Superior temporal gyrus (tissue), 1 donor: ENCODE data around the gene PHACTR1.
"Not testable (repeated sequence)": the region's sequence is repeated elsewhere in the genome, so short reads cannot be mapped to it uniquely, and the experiment has no call there.

Source experiments
- DNase-seq: peaks from one replicate; pipeline ENCODE4 v3.0.0-alpha.2; 2016; ENCODE audit errors: extremely low spot score

Gene PHACTR1

DNA sequence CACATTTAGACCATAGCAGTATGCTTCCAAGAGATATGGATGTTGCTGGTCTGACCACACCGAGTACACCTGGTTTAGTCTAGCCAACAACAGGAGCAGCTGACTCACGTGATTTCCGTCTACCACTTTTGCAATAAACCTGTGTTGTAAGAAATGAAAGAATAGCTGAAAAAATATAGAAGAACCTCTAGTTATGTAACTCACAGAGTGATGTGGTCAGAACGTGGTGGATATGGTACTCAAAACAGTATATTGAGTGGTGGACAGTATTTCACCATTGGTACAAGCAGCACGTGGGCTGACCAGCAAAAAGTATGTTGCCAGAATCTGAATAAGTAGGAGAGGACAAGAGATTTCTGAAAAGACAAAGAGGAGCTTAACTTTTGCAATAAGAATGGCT, 384.8 kb downstream of the PHACTR1 start:
- no peak for DNase-seq

DNA sequence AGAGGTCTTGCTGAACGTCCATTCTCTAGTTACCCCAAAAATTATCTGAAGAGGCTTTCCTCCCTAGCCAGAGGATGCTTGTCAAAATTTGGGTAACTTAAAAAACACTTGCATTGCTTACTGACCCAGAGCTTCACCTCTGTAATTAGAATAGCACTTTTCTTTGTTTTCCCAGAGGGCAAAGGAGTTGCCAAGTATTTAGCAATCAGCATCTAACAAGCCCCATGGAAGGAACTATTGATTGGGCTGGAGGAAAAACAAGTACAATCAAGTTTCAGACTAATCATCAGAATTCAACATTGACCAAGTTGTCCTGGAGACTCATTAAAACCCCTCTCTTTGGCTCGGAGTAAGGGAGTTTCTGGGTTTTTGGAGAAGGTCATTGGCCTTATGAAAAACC, 385.4 kb downstream of the PHACTR1 start:
- DNase-seq = no peak

DNA sequence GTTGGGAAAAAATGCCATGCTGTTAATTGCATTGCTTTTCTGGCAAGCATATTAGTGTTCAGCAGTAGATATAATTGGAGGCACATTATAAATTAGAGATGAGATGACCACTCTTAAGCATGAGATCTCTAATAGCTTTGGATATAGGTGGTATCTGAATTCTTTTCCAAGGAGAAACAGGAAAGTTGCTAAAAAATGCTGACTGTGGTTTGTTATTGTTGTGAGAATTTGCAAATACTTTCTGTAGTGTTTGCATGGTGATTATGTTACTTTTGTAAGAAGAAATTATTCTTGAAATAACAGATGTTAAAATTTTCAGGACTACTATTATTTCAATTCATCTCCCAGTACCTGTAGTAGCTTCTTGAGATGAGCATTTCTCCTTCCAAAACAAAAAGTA, 386.6 kb downstream of the PHACTR1 start:
- DNase-seq = no peak

DNA sequence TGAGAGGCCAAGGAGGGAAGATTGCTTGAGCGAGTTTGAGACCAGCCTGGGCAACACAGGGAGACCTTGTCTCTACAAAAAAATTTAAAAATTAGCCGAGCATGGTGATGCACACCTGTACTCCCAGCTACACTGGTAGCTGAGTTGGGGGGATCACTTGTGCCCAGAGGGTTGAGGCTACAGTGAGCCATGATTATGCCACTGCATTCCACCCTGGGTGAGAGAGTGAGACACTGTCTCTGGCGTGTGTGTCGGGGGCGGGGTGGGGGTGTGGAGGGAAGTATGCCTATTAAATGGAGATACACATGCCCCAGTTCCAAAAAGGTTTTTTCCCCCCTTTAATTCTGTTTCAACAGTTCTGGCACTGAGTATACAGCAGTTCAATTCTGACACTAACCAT, 388.6 kb downstream of the PHACTR1 start:
- no peak for DNase-seq

DNA sequence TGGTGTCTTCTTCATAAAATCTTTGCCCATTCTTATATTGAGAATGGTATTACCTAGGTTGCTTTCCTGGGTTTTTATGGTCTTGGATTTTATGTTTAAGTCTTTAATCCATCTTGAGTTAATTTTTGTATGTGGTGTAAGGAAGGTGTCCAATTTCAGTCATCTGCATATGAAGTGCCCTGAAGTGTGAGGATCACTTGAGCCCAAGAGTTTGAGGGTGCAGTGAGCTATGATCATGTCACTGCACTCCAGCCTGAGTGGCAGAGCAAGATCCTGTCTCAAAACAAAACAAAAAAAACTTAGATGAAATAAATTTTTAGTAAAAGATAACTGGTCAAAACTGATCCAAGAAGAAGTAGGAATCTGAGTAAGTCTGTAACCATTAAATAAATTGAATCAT, 396.4 kb downstream of the PHACTR1 start:
- no peak for DNase-seq

DNA sequence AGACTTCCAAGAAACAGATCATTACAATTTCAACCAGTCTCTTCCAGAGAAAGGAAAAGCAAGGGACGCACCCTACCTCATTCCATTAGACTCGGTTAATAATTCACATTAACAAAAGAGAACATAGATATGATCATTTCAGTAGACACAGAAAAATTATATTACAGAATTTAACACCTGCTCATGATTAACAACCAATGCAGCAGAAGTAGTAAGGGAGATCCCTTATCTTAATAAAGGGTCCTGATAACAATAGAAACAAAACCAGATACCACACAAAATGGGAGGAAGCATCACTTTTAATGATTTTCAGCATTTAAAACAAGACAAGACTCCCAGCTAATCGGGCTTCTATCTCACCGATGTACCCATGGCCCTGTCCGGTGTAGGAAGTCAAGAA, 396.8 kb downstream of the PHACTR1 start:
- no peak for DNase-seq

DNA sequence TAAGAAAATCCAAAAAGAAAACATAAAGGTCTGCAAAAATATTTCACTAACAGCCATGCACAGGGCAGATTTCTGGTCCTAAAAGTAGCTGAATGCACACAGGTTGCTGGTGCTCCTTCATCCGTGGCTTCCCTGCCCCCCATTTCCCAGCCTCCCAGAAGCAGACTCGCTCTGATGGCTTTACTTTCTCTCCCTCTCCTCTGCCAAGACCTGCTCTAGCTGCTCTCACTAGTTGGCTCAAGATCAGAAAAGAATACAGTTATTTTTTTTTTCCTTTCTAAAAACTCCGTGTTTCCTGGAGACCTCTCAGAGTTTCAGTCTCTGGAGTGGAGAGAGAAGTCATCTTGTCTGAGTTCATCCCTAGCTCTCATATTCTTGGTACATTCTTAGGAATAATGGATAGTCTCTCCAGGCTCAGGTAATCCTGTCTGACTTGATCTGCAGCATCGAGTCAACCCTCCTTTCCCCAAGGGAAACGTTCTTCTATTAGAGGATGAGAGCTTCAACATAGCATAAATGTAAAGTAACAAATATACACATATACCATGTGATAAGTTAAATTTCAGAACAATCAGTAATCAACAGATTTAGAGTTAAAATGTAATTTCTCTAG, 397.5 kb downstream of the PHACTR1 start:
- no peak for DNase-seq

DNA sequence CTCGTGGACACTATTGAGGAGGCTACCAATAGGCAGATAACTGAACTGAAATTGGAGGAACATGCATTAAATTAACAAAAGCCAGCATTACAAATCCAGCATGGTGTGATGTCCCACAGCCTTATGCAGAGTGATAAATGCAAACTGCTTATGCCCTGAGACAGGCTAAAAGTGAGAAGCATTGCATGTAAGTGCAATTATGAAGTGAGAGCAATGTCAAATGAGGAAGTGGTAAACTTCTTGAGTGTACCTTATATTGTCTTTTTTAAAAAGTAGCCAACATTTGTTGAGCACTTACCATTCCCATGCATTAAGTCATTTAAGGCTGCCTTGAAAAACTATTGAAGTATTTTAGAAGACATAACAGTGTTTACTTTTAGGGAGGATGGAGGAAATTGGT, 399.6 kb downstream of the PHACTR1 start:
- DNase-seq = no peak

DNA sequence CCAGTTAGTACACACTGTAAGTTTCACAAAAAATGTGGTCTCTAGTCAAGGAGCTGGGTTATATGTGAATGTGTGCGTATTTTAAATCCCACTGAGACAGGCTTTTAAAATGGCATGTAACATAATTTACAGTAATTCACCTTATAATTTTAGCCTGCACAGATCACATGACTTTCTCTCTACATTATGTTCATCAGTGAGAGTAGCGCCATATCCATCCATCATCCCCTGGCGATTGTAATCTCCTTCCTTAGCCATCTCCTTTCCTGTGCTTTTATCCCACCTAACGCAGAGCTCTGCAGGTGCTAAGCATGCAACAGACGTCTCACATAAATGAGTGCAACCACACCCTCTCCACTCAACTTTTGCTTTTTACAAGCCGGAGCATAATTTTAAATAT, 401.0 kb downstream of the PHACTR1 start:
- DNase-seq = no peak

DNA sequence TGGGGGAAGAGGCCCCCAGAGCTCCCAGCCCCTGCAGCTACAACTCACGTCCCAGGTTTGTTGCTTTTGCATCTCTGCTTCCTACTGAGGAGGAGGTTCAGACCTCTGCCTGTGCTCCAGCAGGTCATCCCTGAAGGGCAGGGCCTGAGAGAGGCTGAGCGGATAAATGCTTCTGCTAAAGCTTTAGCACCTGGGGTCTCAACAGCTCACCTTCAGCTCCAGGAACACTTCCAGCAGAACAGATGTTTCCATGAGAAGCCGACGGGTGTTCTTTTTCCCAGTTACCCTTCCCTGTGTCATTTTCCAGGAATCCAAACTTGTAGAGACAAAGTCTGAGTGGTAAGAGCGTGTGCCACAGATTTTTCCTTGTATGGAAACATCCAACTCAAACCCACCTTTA, 403.0 kb downstream of the PHACTR1 start:
- DNase-seq = no peak

DNA sequence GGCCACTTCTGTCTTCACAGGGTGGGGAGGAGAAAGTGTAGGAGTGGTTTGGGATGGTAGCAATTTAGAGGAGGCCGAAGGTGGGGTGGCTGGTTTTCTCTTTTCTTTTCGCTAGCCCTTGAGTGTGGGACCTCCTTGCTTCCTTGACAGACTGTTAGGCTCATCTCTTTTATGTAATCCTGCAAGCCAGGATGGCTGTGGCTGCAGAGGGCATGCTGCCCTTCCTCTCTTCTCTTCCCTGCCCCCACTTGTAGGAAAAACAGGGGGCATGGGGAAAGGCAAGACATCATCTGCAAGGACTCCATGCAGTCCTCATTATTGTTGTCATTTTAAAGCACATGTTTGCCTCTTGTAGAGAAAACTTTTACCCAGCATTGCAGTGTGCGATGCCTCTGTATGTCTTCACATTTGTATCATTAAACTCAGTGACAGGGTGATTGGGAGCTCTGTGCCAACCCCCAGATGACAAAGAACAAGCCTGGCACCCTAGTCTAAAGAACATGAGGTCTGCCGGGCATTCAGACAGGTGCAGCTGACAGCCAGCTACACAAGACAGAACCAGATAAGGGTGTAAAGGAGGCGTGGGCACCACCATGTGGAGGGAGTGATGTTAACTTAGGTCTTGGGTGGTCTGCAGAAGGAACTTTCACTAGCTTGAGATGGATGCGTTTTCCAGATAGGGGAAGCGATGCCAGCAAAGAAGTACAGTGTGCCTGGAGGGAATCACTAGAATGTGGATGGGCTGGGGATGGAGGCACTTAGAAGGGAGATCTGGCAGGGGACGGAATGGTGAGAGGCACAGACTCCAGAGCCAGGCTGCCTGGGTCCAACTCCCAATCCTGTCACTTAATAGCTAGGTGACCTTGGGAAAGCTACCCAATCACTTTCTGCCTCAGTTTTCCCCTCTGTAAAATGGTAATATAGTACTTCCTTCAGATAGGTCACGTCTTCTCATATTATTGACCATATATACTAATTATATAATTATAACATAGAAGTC, 404.2 kb downstream of the PHACTR1 start:
- DNase-seq = no peak

DNA sequence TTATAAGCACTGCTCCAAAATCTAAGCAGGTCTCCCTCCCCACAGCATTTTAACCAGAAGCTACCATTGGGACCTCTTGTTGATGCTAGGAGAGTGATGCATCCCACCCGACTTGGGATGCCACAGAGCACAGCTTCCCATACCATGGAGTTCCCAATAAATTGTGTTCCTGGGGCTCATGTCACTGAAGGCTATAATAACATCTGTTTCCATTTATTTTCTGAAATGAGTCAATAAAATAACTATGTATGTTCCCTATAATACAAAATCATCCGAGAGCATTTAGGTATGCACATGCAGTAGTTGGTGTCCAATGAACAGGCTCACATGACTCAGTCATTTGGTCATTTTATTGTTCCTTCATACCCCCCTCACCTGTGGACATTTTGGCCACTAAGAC, 407.6 kb downstream of the PHACTR1 start:
- DNase-seq = no peak

DNA sequence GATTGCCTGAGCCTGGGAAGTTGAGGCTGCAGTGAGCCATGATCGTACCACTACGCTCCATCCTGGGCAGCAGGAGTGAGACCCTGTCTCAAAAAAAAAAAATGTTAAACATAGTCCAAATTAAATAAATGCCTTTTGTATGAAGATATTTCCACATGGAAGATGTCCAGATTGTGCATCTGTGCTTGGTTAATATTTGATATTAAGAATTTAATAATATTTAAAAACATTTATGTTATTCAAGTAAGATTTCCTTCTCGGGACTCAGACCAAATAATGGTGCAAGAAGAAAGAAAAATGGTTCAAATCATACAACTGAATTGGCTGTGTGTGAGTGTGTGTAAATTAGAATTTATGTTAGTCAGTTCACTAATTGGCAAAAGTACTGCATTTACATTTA, 409.3 kb downstream of the PHACTR1 start:
- DNase-seq = no peak

DNA sequence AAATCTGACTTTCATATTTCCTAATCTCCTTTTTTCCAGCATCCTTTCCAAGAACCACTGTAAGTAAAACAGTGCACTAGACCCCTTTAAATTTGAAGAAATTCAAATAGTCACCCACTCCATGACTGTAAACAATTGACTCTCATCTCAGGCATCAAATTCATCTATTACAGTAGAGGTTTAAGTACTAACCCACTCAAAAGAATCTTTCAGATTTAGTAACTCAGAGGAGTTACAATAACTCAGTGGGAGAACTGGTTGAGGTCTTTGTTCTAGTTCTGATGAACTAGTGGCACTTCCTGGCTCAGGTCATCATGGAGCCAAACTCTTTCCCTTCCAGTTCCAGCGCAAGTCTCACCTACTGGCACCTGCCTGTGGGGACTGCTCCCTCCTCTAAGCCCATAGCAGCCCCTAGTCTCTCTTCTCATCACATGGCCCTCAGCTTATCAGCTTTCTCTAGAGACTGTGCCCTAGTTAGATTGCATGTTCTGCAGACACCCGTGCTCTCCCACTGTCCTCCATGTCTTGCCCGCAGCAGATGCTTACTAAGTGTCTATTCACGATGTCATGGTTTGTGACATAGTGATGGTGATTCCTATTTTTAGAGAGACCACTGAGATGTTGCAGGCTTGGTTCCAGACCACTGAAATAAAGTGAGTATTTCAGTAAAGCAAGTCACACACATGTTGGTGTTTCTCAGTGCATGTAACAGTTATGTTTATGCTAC, 415.5 kb downstream of the PHACTR1 start:
- no peak for DNase-seq

DNA sequence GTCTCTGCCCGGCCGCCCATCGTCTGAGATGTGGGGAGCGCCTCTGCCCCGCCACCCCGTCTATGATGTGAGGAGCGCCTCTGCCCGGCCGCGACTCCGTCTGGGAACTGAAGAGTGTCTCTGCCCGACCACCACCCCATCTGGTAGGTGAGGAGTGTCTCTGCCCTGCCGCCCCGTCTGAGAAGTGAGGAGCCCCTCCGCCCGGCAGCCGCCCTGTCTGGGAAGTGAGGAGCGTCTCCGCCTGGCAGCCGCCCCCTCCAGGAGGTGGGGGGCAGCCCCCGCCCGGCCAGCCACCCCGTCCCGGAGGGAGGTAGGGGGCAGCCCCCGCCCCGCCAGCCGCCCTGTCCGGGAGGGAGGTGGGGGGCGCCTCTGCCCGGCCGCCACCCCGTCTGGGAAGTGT, 417.3 kb downstream of the PHACTR1 start:
- DNase-seq = not testable (repeated sequence)

DNA sequence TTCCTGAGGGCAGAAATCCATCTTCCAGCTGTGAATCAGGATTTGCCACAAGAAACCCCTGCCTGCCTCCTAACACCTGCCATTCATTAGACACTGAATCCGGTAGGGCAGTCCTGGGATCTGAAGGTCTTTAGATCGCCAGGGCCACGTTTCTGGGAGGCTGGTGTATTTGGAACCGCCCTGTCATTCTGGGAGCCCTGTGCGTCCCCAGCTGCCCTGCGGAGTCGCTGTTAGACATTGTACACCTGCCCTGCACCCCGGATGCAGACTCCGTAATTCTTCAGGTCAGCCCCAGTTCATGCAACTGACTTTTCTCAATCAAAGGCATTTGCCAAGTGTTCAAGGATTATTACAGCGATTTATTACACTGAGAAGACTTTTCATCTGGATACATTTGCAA, 418.6 kb downstream of the PHACTR1 start:
- no peak for DNase-seq

DNA sequence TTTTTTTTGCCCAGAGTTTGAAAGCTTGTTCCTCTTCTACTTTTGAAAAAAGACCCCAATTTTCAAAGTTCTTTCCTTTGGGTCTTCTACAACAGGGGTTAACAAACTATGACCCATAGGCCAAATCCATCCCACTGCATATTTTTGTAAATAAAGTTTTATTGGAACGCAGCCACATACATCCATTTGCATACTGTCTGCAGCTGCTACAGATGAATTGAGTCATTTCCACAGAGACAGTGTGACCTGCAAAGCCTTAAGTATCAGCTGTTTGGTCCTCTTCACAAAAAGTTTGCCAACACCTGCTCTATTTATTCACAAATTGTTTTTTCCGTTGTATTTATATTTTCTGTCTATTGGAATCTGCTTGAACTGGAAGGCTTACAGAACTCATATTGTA, 422.6 kb downstream of the PHACTR1 start:
- no peak for DNase-seq

DNA sequence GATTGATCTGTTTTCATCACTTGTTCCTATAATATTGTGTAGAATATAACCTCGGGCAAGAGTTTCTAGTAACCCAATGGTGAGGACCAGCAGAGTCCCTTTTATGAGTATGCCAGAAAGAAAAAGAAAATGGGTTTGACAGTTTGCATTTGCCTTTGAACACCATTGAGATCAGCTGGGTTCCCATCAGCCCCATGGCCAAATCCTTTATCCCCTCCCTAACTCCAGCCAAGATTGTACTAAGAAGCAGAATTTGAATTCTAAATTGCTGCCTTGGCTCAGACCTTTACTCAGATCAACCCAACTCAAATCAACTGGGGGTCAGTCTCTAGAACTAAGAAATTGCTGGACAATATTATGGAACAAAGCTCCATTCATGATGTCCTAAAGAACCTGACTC, 424.4 kb downstream of the PHACTR1 start:
- DNase-seq = no peak

DNA sequence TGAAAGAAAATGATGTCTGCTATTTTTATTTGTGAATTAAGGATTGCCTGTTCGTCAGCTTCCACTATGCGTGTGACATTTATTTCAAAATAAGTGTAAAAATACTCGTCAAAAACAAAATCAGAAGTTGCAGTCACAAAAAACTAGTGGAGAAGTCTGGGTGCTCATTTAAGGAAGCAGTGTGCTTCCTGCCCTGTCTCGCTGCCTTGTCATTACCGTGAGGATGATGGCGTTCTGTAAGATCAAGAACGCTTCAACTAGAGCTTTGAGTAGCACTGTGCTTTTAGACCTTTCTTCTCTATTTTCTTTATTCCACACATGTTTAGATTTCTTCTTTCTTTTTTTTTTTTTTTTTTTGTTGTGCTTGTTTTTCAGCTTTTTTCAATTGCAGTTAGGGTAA, 424.8 kb downstream of the PHACTR1 start:
- no peak for DNase-seq

DNA sequence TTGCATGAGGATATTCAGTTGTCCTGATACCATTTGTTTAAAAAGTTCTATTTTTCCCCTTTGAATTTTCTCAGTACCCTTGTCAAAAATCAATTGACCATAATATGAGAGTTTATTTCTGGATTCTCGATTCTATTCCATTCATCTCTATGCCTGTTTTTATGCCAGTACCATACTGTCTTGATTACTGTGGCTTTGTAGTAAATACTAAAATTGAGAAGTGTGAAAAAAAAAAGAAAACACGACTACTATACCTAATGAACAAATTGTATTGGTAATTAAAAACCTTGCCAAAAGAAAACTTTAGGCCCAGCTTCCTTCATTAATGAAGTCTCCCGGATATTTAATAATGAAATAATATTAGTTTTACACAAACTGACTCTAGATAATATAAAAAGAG, 426.0 kb downstream of the PHACTR1 start:
- DNase-seq = no peak

DNA sequence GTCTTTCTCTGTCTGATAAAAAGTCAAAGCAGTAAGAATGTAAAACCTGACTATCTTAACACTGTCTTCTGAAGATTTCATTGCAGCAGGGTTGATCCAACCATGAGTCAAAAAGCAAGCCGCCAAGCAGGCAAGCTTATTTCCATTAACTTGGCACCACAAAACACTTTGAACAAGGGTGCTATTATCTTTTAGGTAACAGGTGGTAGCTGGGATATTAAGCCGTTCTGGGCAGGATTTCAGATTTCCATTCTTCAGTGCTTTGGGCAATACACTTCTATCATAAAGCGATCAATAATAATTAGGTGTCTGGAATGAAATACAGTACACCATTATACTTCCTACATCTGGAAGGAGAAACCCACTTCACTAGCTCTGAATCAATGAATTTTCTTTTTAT, 429.9 kb downstream of the PHACTR1 start:
- no peak for DNase-seq

DNA sequence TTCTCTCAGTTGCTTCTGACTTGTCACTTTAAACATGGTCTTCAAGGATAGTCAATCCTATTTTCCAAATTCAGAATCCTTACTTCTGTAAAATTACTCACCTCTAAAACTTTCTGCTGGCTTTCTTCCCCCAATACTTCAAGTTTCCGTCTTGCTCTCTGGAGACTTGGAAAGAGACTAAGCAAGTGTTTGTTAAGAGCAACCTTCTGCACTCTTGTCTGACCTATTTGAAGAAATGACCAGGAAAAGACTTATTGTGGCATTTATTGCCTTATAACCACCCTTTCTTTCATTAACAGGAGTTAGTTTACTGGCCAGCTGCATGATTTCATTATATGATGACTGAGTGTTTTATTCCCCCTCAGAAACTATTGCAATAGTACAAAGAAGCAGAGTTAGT, 430.8 kb downstream of the PHACTR1 start:
- no peak for DNase-seq

DNA sequence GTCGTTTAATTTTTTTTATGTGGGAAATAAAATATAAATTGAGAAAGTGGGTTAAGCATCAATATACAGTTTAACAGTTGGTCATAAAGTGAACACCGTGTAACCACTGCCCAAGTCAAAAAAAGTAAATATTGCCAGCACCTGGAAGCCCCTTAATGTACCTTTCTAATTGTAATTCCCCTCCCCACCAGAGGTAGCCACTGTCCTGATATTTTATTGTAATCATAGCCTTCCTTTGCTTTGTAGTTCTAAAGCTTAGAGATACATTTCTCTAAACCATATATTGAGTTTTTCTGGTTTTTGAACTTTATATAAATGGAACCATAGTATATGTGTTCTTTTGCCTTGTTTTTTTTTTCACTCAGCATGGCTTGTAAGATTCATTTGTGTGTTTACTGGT, 431.2 kb downstream of the PHACTR1 start:
- DNase-seq = no peak
